Suprapubic skin (tissue), 3 donors: ENCODE data around the gene ARL6IP5.

ENCODE experiments used
- CTCF ChIP-seq, 2 donors: fragments of 200-600 bp in 1 of 2; fragments of 450-650 bp in 1 of 2; sonication (generic) in 1 of 2; IDR thresholded peaks; one replicate each; pipeline ENCODE4 v1.5.1; 2016 to 2019; ENCODE audit warnings: antibody characterized with exemption in 2 of 2, mild to moderate bottlenecking in 1 of 2, moderate library complexity in 1 of 2
- EP300 ChIP-seq: sonication (generic); formaldehyde crosslinking; IDR thresholded peaks from one replicate; pipeline ENCODE4 v1.6.1; 2017; ENCODE audit warnings: antibody characterized with exemption
- POLR2A ChIP-seq, 2 donors: fragments of 450-650 bp; IDR thresholded peaks; one replicate each; pipeline ENCODE4 v1.6.1; 2017; ENCODE audit warnings: antibody characterized with exemption in 2 of 2, mild to moderate bottlenecking in 2 of 2, moderate library complexity in 2 of 2

- no peak for TF ChIP-seq CTCF (IDR thresholded peaks at IDR 0.05)
- no peak for TF ChIP-seq POLR2A (IDR thresholded peaks at IDR 0.05)
- TF ChIP-seq EP300: no peak
These were observed 31.0 kb downstream of the ARL6IP5 start for GRCh38 chr3:69115731-69116130.
